Skeletal muscle tissue (tissue), 4 donors: ENCODE data around the gene SLC25A21. TPM values are rescaled to one million over a fixed set of nuclear protein-coding genes. Genes with fewer than 3 reads are reported as not detected.
"Not testable (repeated sequence)": the region's sequence is repeated elsewhere in the genome, so short reads cannot be mapped to it uniquely, and the experiment has no call there.

Experiments
- H3K27ac ChIP-seq: one replicate; pipeline ENCODE4 v1.7.0; 2013; ENCODE audit warnings: mild to moderate bottlenecking, low read depth, low read length, inconsistent platforms
- H3K27me3 ChIP-seq, 3 donors: one replicate each; pipeline ENCODE4 v1.7.0; 2013; ENCODE audit warnings: low read length in 3 of 3; ENCODE audit not compliant: control insufficient read depth in 3 of 3, insufficient read depth in 3 of 3
- H3K36me3 ChIP-seq, 3 donors: one replicate each; pipeline ENCODE4 v1.7.0; 2013; ENCODE audit warnings: low read length in 3 of 3; ENCODE audit not compliant: control insufficient read depth in 3 of 3, insufficient read depth in 3 of 3
- H3K4me1 ChIP-seq, 3 donors: one replicate each; pipeline ENCODE4 v1.7.0; 2013; ENCODE audit warnings: low read length in 3 of 3, mild to moderate bottlenecking in 3 of 3; ENCODE audit not compliant: control insufficient read depth in 3 of 3, insufficient read depth in 3 of 3
- H3K4me3 ChIP-seq, 3 donors: one replicate each; pipeline ENCODE4 v1.7.0; 2013; ENCODE audit warnings: low read length in 3 of 3
- H3K9ac ChIP-seq, 3 donors: one replicate each; pipeline ENCODE4 v1.7.0; 2013; ENCODE audit warnings: low read length in 3 of 3, mild to moderate bottlenecking in 3 of 3, moderate library complexity in 2 of 3, low read depth in 1 of 3
- H3K9me3 ChIP-seq, 3 donors: one replicate each; pipeline ENCODE4 v1.7.0; 2013; ENCODE audit warnings: low read length in 3 of 3; ENCODE audit not compliant: control insufficient read depth in 3 of 3
- total RNA-seq: library from RNA; depleted of rRNA; stranded (reverse); fragments of >200 nt; gene quantifications from one replicate; pipeline ENCODE4 v1.2.3, GENCODE V29; 2014
- donor health status: Osteomylitis.

Gene SLC25A21
- total RNA-seq, 1 donor from 2014 or later = 2.1 TPM

GRCh38 chr14:37146438-37146837, 26.0 kb downstream of the SLC25A21 start:
- H3K27me3 ChIP-seq, H3K9me3 ChIP-seq, H3K27ac ChIP-seq, H3K4me3 ChIP-seq, H3K9ac ChIP-seq, H3K4me1 ChIP-seq, H3K36me3 ChIP-seq: not testable (repeated sequence)

GRCh38 chr14:37145395-37145794, 27.0 kb downstream of the SLC25A21 start:
- no peak overlapping the region for H3K9ac ChIP-seq

GRCh38 chr14:37144729-37145363, 27.6 kb downstream of the SLC25A21 start:
- Histone ChIP-seq H3K4me3 (no peak overlapping the region), H3K9me3 (no peaks in the 10 kb centered on the region), H3K9ac (no peak overlapping the region), H3K27ac (no peak overlapping the region), H3K4me1 (no peaks in the 10 kb centered on the region), H3K36me3 (no peaks in the 10 kb centered on the region), H3K27me3 (no peaks in the 10 kb centered on the region)

More at GRCh38 chr14:37145395-37145794, 27.0 kb downstream of the SLC25A21 start:
- no peaks in the 10 kb centered on the region for H3K27me3 ChIP-seq
- H3K4me3 ChIP-seq = no peak overlapping the region
- no peaks in the 10 kb centered on the region for H3K4me1 ChIP-seq
- H3K36me3 ChIP-seq = no peaks in the 10 kb centered on the region
- no peak overlapping the region for H3K27ac ChIP-seq
- no peaks in the 10 kb centered on the region for H3K9me3 ChIP-seq

GRCh38 chr14:37143475-37143874, 28.9 kb downstream of the SLC25A21 start:
- Histone ChIP-seq H3K27me3 (no peaks in the 10 kb centered on the region), H3K4me3 (no peak overlapping the region), H3K36me3 (no peaks in the 10 kb centered on the region), H3K4me1 (no peaks in the 10 kb centered on the region), H3K9ac (no peak overlapping the region), H3K27ac (no peak overlapping the region), H3K9me3 (no peaks in the 10 kb centered on the region)

- H3K4me1 ChIP-seq = no peaks in the 10 kb centered on the region
- no peaks in the 10 kb centered on the region for H3K27me3 ChIP-seq
- no peak overlapping the region for H3K27ac ChIP-seq
- no peaks in the 10 kb centered on the region for H3K9me3 ChIP-seq
- no peak overlapping the region for H3K9ac ChIP-seq
- H3K36me3 ChIP-seq = no peaks in the 10 kb centered on the region
- no peak overlapping the region for H3K4me3 ChIP-seq
Measured at GRCh38 chr14:37142835-37143401, 29.5 kb downstream of the SLC25A21 start.

- Histone ChIP-seq H3K27ac (no peak overlapping the region), H3K36me3 (no peaks in the 10 kb centered on the region), H3K27me3 (no peaks in the 10 kb centered on the region), H3K4me1 (no peaks in the 10 kb centered on the region), H3K9ac (no peak overlapping the region), H3K9me3 (no peaks in the 10 kb centered on the region), H3K4me3 (no peak overlapping the region)
Measured at GRCh38 chr14:37140176-37140575, 32.2 kb downstream of the SLC25A21 start.

- H3K9me3 ChIP-seq = no peaks in the 10 kb centered on the region
- H3K4me3 ChIP-seq = no peak overlapping the region
- no peak overlapping the region for H3K27ac ChIP-seq
- no peaks in the 10 kb centered on the region for H3K27me3 ChIP-seq
- H3K36me3 ChIP-seq = no peaks in the 10 kb centered on the region
- H3K9ac ChIP-seq = no peak overlapping the region
- no peaks in the 10 kb centered on the region for H3K4me1 ChIP-seq
Measured at GRCh38 chr14:37139710-37140109, 32.7 kb downstream of the SLC25A21 start.

GRCh38 chr14:37138898-37139297, 33.5 kb downstream of the SLC25A21 start:
- no peak overlapping the region for H3K9ac ChIP-seq
- H3K27me3 ChIP-seq = no peaks in the 10 kb centered on the region
- H3K36me3 ChIP-seq = no peaks in the 10 kb centered on the region
- H3K27ac ChIP-seq = no peak overlapping the region
- H3K4me3 ChIP-seq = no peak overlapping the region
- no peaks in the 10 kb centered on the region for H3K4me1 ChIP-seq
- no peaks in the 10 kb centered on the region for H3K9me3 ChIP-seq

GRCh38 chr14:37133284-37133913, 39.0 kb downstream of the SLC25A21 start:
- Histone ChIP-seq H3K27ac (no peak overlapping the region), H3K4me3 (no peak overlapping the region), H3K27me3 (no peaks in the 10 kb centered on the region), H3K9ac (no peak overlapping the region), H3K9me3 (no peaks in the 10 kb centered on the region), H3K36me3 (no peaks in the 10 kb centered on the region), H3K4me1 (no peaks in the 10 kb centered on the region)

- no peak overlapping the region for H3K4me3 ChIP-seq
- H3K4me1 ChIP-seq = no peaks in the 10 kb centered on the region
- H3K9ac ChIP-seq = no peak overlapping the region
- H3K9me3 ChIP-seq = no peaks in the 10 kb centered on the region
- H3K27me3 ChIP-seq = no peaks in the 10 kb centered on the region
- H3K27ac ChIP-seq = no peak overlapping the region
- no peaks in the 10 kb centered on the region for H3K36me3 ChIP-seq
Measured at GRCh38 chr14:37131205-37131604, 41.2 kb downstream of the SLC25A21 start.
